Central memory CD8-positive, alpha-beta T cell (primary cell): ENCODE data around the gene BICC1.

ENCODE experiments used
- ATAC-seq: fragments of 150-1000 bp; cut with Tn5 transposase; replicated peaks from 2 replicates; pipeline ENCODE4 v1.10.0; 2022; ENCODE audit warnings: mild to moderate bottlenecking, moderate FRiP score, moderate number of reproducible peaks; ENCODE audit not compliant: poor library complexity, severe bottlenecking; ENCODE audit errors: extremely low read depth
- DNase-seq, 2 donors: peaks; one replicate each; pipeline ENCODE4 v3.0.0; 2021; ENCODE audit warnings: low spot score in 2 of 2
- H3K27ac Mint-ChIP-seq: one replicate; pipeline ENCODE4 v1.8.0; 2022; ENCODE audit warnings: low read depth, mild to moderate bottlenecking, moderate library complexity, mixed read lengths
- H3K27me3 Mint-ChIP-seq: one replicate; pipeline ENCODE4 v1.8.0; 2022; ENCODE audit warnings: mixed read lengths
- H3K36me3 Mint-ChIP-seq: one replicate; pipeline ENCODE4 v1.8.0; 2022; ENCODE audit warnings: mild to moderate bottlenecking, moderate library complexity, mixed read lengths; ENCODE audit not compliant: insufficient read depth
- H3K4me1 Mint-ChIP-seq: one replicate; pipeline ENCODE4 v1.8.0; 2022; ENCODE audit warnings: mixed read lengths
- H3K4me3 Mint-ChIP-seq: one replicate; pipeline ENCODE4 v1.8.0; 2022; ENCODE audit warnings: mild to moderate bottlenecking, moderate library complexity, mixed read lengths
- H3K9me3 Mint-ChIP-seq: one replicate; pipeline ENCODE4 v1.8.0; 2022; ENCODE audit warnings: mixed read lengths

The BICC1 gene

GRCh38 chr10:58517491-58518355 is 5.1 kb downstream of the BICC1 start:
- Mint-ChIP-seq H3K9me3 (peaks cover 6% of the 10 kb centered on the region), H3K36me3 (no peaks in the 10 kb centered on the region), H3K27ac (no peak overlapping the region), H3K27me3 (peaks cover 59% of the 10 kb centered on the region), H3K4me1 (no peaks in the 10 kb centered on the region), H3K4me3 (no peak overlapping the region)
- no peak for ATAC-seq
- DNase-seq = no peak

DNA sequence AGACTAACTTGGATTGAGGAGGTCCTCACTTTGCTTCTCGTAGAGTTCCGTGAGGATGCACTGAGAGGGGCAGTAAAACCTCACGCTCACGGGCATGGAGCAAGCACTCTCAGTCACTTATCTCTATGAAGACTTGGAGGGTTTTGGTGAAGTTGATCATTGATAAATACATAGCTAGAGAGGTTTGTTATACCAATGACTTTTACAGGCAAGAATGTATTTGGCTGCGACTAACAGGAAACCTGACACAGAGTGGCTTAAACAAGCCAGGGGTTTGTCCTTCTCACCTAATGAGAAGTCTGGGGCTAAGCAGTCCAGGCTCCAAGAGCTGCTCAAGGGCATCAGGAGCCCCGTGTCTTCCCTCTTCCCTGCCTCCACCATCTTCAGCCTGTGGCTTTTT is 6.1 kb downstream of the BICC1 start:
- no peak for ATAC-seq
- Mint-ChIP-seq H3K27ac (no peak overlapping the region), H3K4me3 (no peak overlapping the region), H3K27me3 (peaks cover 60% of the 10 kb centered on the region), H3K9me3 (peaks cover 6% of the 10 kb centered on the region), H3K36me3 (no peaks in the 10 kb centered on the region), H3K4me1 (no peaks in the 10 kb centered on the region)
- DNase-seq = no peak

- H3K36me3 Mint-ChIP-seq = no peaks in the 10 kb centered on the region
- no peak for DNase-seq
- no peaks in the 10 kb centered on the region for H3K9me3 Mint-ChIP-seq
- no peak overlapping the region for H3K27ac Mint-ChIP-seq
- peaks cover 13% of the 10 kb centered on the region for H3K27me3 Mint-ChIP-seq
- no peak for ATAC-seq
- H3K4me1 Mint-ChIP-seq = no peaks in the 10 kb centered on the region
- no peak overlapping the region for H3K4me3 Mint-ChIP-seq
These were observed 16.5 kb downstream of the BICC1 start for GRCh38 chr10:58529077-58529728.

DNA sequence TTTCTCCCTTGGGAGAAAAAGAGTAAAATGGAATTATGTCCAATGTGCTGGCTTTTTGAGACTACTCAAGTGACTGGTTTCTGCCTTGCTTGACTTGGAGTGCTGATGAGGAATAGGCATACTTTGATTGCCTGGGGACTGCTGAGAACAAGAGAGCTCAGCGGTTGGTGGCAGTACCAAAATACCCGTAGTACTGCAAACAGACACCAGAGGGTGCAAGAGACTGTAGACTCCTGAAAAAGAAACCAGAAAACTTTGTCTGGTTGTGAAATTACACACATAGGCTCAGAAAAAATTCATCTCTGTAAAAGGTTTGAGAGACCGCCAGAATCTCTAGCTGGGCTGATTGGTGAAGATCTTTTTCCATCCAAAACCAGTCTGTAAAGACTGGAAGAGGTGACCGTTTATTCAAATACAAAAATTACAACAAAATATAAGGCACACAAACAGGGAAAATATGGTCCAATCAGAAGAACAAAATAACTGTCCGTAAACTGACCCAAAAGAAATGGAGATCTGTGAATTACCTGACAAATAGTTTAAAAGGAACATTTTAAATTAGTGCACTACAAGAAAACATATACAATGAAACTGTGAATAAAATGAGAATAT is 18.5 kb downstream of the BICC1 start:
- peaks cover 10% of the 10 kb centered on the region for H3K9me3 Mint-ChIP-seq
- H3K36me3 Mint-ChIP-seq = no peaks in the 10 kb centered on the region
- peaks cover 15% of the 10 kb centered on the region for H3K27me3 Mint-ChIP-seq
- no peaks in the 10 kb centered on the region for H3K4me1 Mint-ChIP-seq
- H3K27ac Mint-ChIP-seq = no peak overlapping the region
- no peak overlapping the region for H3K4me3 Mint-ChIP-seq
- ATAC-seq = peak; percentile 32
- DNase-seq = no peak

DNA sequence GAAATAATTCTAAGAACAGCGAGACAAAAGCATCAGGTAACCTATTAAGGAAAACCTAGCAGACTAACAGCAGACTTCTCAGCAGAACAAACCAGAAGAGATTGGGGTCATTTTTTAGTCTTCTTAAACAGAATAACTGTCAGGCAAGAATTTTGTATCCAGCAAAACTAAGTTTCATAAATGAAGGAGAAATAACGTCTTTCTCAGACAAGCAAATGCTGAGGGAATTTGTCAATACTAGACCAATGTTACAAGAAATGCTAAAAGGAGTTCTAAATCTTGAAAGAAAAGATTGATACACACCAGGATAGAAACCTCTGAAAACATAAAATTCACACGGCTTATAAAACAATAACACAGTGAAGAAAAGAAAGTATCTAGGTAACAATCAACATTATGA is 22.6 kb downstream of the BICC1 start:
- H3K27ac Mint-ChIP-seq = no peak overlapping the region
- H3K4me1 Mint-ChIP-seq = no peaks in the 10 kb centered on the region
- no peak overlapping the region for H3K4me3 Mint-ChIP-seq
- peaks cover 24% of the 10 kb centered on the region for H3K9me3 Mint-ChIP-seq
- H3K36me3 Mint-ChIP-seq = no peaks in the 10 kb centered on the region
- ATAC-seq (no peak), DNase-seq (no peak)
- peaks cover 25% of the 10 kb centered on the region for H3K27me3 Mint-ChIP-seq

DNA sequence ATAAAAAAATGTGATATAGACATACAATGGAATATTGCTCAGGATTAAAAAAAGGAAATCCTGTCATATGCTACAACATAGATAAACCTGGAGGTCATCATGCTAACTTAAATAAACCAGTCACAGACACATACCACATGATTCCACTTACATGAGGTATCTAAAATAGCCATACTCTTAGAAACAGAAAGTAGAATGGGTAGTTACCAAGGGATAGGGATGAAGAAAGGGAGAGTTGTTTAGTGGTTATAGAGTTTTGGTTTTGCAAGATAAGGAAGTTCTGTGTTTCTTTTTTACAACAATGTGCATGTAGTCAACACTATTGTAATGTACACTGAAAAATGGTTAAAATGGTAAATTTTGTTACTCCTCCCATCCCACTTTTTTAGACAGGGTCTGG is 30.5 kb downstream of the BICC1 start:
- Mint-ChIP-seq H3K4me1 (no peaks in the 10 kb centered on the region), H3K9me3 (peaks cover 2% of the 10 kb centered on the region), H3K4me3 (no peak overlapping the region), H3K27ac (no peak overlapping the region), H3K36me3 (no peaks in the 10 kb centered on the region), H3K27me3 (no peaks in the 10 kb centered on the region)
- ATAC-seq = no peak
- no peak for DNase-seq

DNA sequence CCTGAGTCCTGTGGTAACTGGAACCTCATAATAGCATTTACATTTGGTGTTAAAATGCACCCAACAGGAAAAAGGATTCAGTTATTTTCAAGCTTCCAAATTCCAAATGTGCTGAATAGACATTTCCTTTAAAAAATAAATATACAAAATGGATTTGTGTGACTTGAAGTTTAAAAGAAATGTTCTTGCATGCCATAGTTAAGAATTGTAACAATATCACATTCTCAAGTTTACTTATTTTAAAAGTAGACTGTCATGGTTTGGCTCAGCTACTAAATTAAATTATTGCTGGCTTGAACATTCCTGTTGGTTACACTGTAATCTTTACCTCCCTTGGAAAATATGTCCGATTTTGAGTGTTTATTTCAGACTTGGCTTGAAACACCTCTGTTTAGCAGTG is 31.5 kb downstream of the BICC1 start:
- Mint-ChIP-seq H3K36me3 (peaks cover 2% of the 10 kb centered on the region), H3K4me3 (no peak overlapping the region), H3K27ac (no peak overlapping the region), H3K4me1 (no peaks in the 10 kb centered on the region), H3K9me3 (no peaks in the 10 kb centered on the region), H3K27me3 (no peaks in the 10 kb centered on the region)
- ATAC-seq (no peak), DNase-seq (no peak)

GRCh38 chr10:58545427-58545826 is 32.8 kb downstream of the BICC1 start:
- no peak overlapping the region for H3K27ac Mint-ChIP-seq
- no peak overlapping the region for H3K4me3 Mint-ChIP-seq
- H3K27me3 Mint-ChIP-seq = no peaks in the 10 kb centered on the region
- peaks cover 2% of the 10 kb centered on the region for H3K36me3 Mint-ChIP-seq
- DNase-seq (no peak), ATAC-seq (no peak)
- H3K9me3 Mint-ChIP-seq = no peaks in the 10 kb centered on the region
- no peaks in the 10 kb centered on the region for H3K4me1 Mint-ChIP-seq

DNA sequence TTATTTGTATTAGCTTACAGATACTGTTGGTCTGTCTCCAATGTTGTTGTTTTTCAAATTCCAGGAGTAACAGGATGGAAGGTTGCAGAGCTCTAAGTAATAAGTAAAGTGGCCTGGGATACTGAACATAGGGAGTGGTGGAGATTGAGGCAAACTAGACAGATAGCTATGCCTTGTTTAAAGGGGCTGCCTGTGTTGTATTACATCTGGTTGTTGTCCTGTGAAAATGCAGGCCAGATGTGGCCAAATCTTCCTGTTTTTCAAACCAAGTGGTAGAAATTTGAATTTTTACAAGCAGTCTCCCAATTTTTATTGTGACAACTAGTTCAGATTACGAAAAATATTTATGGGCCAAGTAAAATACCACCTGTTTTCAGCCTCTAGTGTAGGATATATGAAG is 33.5 kb downstream of the BICC1 start:
- Mint-ChIP-seq H3K36me3 (peaks cover 2% of the 10 kb centered on the region), H3K27me3 (no peaks in the 10 kb centered on the region), H3K4me3 (no peak overlapping the region), H3K4me1 (no peaks in the 10 kb centered on the region), H3K27ac (no peak overlapping the region), H3K9me3 (no peaks in the 10 kb centered on the region)
- DNase-seq (no peak), ATAC-seq (no peak)

DNA sequence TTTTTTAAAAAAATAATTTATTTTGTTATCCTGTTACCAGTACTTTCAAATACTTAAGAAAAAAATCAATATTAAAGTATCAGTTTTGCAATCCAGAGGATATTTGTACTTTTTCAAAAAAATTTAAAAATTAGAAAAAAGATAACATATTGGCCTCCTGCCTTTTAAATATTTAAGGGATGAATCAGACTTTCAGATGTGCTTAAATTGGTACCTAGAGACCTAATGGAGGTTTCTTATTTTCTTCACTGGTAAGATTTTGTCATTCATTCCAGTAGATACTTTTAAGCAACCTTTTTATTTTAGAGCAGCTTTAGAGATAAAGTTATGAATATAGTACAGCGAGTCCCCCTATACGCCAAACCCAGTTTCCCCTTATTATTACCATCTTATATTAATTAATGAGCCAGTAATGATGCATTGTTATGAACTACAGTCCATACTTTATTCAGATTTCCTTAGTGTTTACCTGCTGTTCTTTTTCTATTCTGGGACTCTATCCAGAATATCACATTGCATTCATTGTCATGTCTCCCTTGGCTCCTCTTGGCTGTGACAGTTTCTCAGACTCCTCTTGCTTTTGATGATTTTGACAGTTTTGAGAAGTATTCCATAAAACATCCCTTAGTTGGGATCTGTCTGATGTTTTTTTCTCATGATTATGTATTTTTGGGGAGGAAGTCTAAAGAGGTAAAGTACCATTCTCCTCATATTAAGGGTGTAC is 34.2 kb downstream of the BICC1 start:
- no peak overlapping the region for H3K4me3 Mint-ChIP-seq
- no peaks in the 10 kb centered on the region for H3K27me3 Mint-ChIP-seq
- H3K9me3 Mint-ChIP-seq = no peaks in the 10 kb centered on the region
- H3K36me3 Mint-ChIP-seq = peaks cover 2% of the 10 kb centered on the region
- no peak overlapping the region for H3K27ac Mint-ChIP-seq
- DNase-seq (no peak), ATAC-seq (no peak)
- H3K4me1 Mint-ChIP-seq = no peaks in the 10 kb centered on the region

DNA sequence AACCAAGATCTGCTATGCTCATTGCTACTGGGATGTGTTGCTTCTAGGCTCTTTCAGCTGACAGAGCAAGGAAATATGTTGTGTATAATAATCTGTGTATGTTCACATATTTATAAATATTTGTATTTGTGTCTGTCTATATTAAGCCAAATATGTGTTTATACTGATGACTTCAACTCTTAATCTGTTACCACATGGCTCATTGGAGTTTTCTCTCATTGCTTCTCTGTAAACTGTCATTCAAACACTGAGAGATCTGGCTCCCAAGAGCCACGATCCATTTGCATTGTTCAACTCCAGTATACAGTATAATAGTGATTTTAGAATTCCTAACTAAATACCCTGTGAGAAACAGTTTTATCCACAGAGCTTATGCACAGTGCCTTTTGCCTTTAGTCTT is 35.3 kb downstream of the BICC1 start:
- no peaks in the 10 kb centered on the region for H3K4me1 Mint-ChIP-seq
- no peaks in the 10 kb centered on the region for H3K27me3 Mint-ChIP-seq
- peaks cover 2% of the 10 kb centered on the region for H3K36me3 Mint-ChIP-seq
- H3K9me3 Mint-ChIP-seq = no peaks in the 10 kb centered on the region
- no peak for DNase-seq
- no peak for ATAC-seq
- H3K4me3 Mint-ChIP-seq = no peak overlapping the region
- H3K27ac Mint-ChIP-seq = no peak overlapping the region

DNA sequence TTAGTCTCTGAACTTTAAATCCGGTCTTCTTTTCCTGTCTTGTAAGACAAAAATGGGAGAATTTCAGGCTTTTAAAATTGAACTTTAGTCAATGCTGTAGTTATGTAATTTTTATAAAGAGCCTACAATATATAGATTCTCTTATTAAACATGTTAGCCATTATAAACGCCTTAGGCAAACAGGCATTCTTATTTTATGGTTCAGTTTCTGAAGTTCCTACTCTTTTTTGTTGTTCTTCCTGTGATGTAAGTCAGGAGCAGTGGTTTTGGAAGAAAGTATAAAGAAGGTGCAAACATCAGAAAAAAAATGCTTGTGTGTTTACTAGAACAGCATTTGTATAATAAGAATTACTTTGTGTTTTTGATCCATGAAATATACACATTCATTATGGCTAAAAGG is 41.6 kb downstream of the BICC1 start:
- peaks cover 5% of the 10 kb centered on the region for H3K9me3 Mint-ChIP-seq

More for the DNA sequence above, 41.6 kb downstream of the BICC1 start:
- ATAC-seq (no peak), DNase-seq (no peak)
- H3K36me3 Mint-ChIP-seq = no peaks in the 10 kb centered on the region
- H3K27me3 Mint-ChIP-seq = no peaks in the 10 kb centered on the region
- H3K27ac Mint-ChIP-seq = no peak overlapping the region
- no peaks in the 10 kb centered on the region for H3K4me1 Mint-ChIP-seq
- no peak overlapping the region for H3K4me3 Mint-ChIP-seq
